Hepatocyte (in vitro differentiated cells): ENCODE results near the gene EPS8L3. TPM values are rescaled to one million over a fixed set of nuclear protein-coding genes. Genes with fewer than 3 reads are reported as not detected.

Source experiments
- DNase-seq: peaks from one replicate; pipeline ENCODE4 v3.0.0-alpha.2; 2016; ENCODE audit warnings: low spot score
- H2AFZ ChIP-seq: fragments of 200-600 bp; sonication (generic); 2 replicates; pipeline ENCODE4 v1.6.0; 2016; ENCODE audit warnings: antibody characterized with exemption, mild to moderate bottlenecking
- H3K27ac ChIP-seq: fragments of 200-600 bp; sonication (generic); 2 replicates; pipeline ENCODE4 v1.5.1; 2016; ENCODE audit warnings: mild to moderate bottlenecking
- H3K27me3 ChIP-seq: fragments of 200-600 bp; sonication (generic); 2 replicates; pipeline ENCODE4 v1.6.1; 2016
- H3K36me3 ChIP-seq: fragments of 200-600 bp; sonication (generic); replicated peaks from 2 replicates; pipeline ENCODE4 v1.5.1; 2016; ENCODE audit warnings: low read depth; ENCODE audit not compliant: insufficient read depth
- H3K4me1 ChIP-seq: fragments of 200-600 bp; sonication (generic); 2 replicates; pipeline ENCODE4 v1.5.1; 2016; ENCODE audit warnings: mild to moderate bottlenecking, moderate library complexity; ENCODE audit not compliant: insufficient read depth
- H3K4me2 ChIP-seq: fragments of 200-600 bp; sonication (generic); 2 replicates; pipeline ENCODE4 v1.6.0; 2016
- H3K4me3 ChIP-seq: fragments of 200-600 bp; sonication (generic); 2 replicates; pipeline ENCODE4 v1.5.1; 2016; ENCODE audit warnings: mild to moderate bottlenecking
- H3K79me2 ChIP-seq: fragments of 200-600 bp; sonication (generic); 2 replicates; pipeline ENCODE4 v1.6.0; 2017; ENCODE audit warnings: mild to moderate bottlenecking
- H3K9me2 ChIP-seq: fragments of 200-600 bp; sonication (generic); replicated peaks from 2 replicates; pipeline ENCODE4 v1.6.0; 2017; ENCODE audit warnings: mild to moderate bottlenecking; ENCODE audit not compliant: insufficient read depth
- H3K9me3 ChIP-seq: fragments of 200-600 bp; sonication (generic); 2 replicates; pipeline ENCODE4 v1.5.1; 2016; ENCODE audit warnings: low read depth, mild to moderate bottlenecking
- H4K20me1 ChIP-seq: fragments of 200-600 bp; sonication (generic); 2 replicates; pipeline ENCODE4 v1.6.0; 2016; ENCODE audit warnings: mild to moderate bottlenecking; ENCODE audit not compliant: insufficient read depth, poor library complexity, severe bottlenecking
- CTCF ChIP-seq: fragments of 200-600 bp; sonication (generic); IDR thresholded peaks from 2 replicates; pipeline ENCODE4 v1.5.1; 2016; ENCODE audit warnings: antibody characterized with exemption, mild to moderate bottlenecking; ENCODE audit not compliant: poor library complexity
- EZH2 ChIP-seq: fragments of 200-600 bp; sonication (generic); IDR thresholded peaks from 2 replicates; pipeline ENCODE4 v1.6.1; 2016; ENCODE audit warnings: antibody characterized with exemption, mild to moderate bottlenecking, borderline replicate concordance
- EZH2phosphoT487 ChIP-seq: fragments of 200-600 bp; sonication (generic); IDR thresholded peaks from one replicate; pipeline ENCODE4 v1.6.1; 2018; ENCODE audit warnings: antibody characterized with exemption, mild to moderate bottlenecking, low read depth, moderate library complexity; ENCODE audit not compliant: unreplicated experiment, severe bottlenecking
- WGBS: methylation state at CpG from one replicate; pipeline ENCODE4 v1.1.6; 2016; ENCODE audit warnings: low lambda C conversion rate; ENCODE audit errors: missing lambda C conversion rate; 5-methylcytosine and 5-hydroxymethylcytosine counted together
- polyA plus RNA-seq: library from polyadenylated mRNA; unstranded; fragments of >200 nt; fragmentation: Nextera tagmentation; extraction: Ambion mirVana; gene quantifications from 2 replicates; pipeline ENCODE4 v1.2.1, GENCODE V29; 2016
- total RNA-seq: library from RNA; depleted of rRNA; stranded (reverse); fragments of >200 nt; gene quantifications from 2 replicates; pipeline ENCODE4 v1.2.3, GENCODE V29; 2014

Gene EPS8L3
- total and polyA plus RNA-seq, 2 experiments from 2014 or later = 48.1 to 97.3 TPM

- H3K9me3 ChIP-seq = no peaks in the 10 kb centered on the region
- H3K27ac ChIP-seq = peak overlapping the region; percentile 99
- H3K9me2 ChIP-seq = no peaks in the 10 kb centered on the region
- H3K4me1 ChIP-seq = peaks cover 47% of the 10 kb centered on the region
- peak overlapping the region; percentile 85 for H3K4me2 ChIP-seq
- H3K4me3 ChIP-seq = no peak overlapping the region
- no peaks in the 10 kb centered on the region for H4K20me1 ChIP-seq
- H3K36me3 ChIP-seq = no peaks in the 10 kb centered on the region
- H2AFZ ChIP-seq = no peak overlapping the region
- WGBS = 94% methylated on average over 7 of the region's 7 CpGs
- no peaks in the 10 kb centered on the region for H3K27me3 ChIP-seq
- DNase-seq = no peak
- no peak for TF ChIP-seq EZH2phosphoT487
- no peak for TF ChIP-seq CTCF
- no peak for TF ChIP-seq EZH2
- H3K79me2 ChIP-seq = peaks cover 16% of the 10 kb centered on the region
Observed at GRCh38 chr1:109762039-109762585, 1.6 kb downstream of the EPS8L3 start.

- TF ChIP-seq EZH2 (no peak), CTCF (no peak), EZH2phosphoT487 (no peak)
- H3K4me3 ChIP-seq = no peak overlapping the region
- H3K4me2 ChIP-seq = peak overlapping the region; percentile 85
- H3K4me1 ChIP-seq = peaks cover 43% of the 10 kb centered on the region
- no peaks in the 10 kb centered on the region for H4K20me1 ChIP-seq
- H3K27me3 ChIP-seq = no peaks in the 10 kb centered on the region
- peak overlapping the region; percentile 99 for H3K27ac ChIP-seq
- no peaks in the 10 kb centered on the region for H3K9me2 ChIP-seq
- no peak overlapping the region for H2AFZ ChIP-seq
- H3K36me3 ChIP-seq = no peaks in the 10 kb centered on the region
- H3K9me3 ChIP-seq = no peaks in the 10 kb centered on the region
- 82% methylated on average over 12 of the region's 14 CpGs for WGBS
- peaks cover 16% of the 10 kb centered on the region for H3K79me2 ChIP-seq
- DNase-seq = no peak
Observed at GRCh38 chr1:109761227-109762038, 2.3 kb downstream of the EPS8L3 start.

- WGBS = 83% methylated on average over 7 of the region's 7 CpGs
- no peak for DNase-seq
- H3K4me2 ChIP-seq = peak overlapping the region; percentile 85
- H3K4me3 ChIP-seq = no peak overlapping the region
- H3K79me2 ChIP-seq = peaks cover 16% of the 10 kb centered on the region
- no peaks in the 10 kb centered on the region for H3K27me3 ChIP-seq
- H2AFZ ChIP-seq = no peak overlapping the region
- H3K9me2 ChIP-seq = no peaks in the 10 kb centered on the region
- H3K4me1 ChIP-seq = peaks cover 35% of the 10 kb centered on the region
- no peaks in the 10 kb centered on the region for H3K9me3 ChIP-seq
- H4K20me1 ChIP-seq = no peaks in the 10 kb centered on the region
- TF ChIP-seq CTCF = no peak
- TF ChIP-seq EZH2phosphoT487 = no peak
- no peak for TF ChIP-seq EZH2
- H3K36me3 ChIP-seq = no peaks in the 10 kb centered on the region
- peak overlapping the region; percentile 99 for H3K27ac ChIP-seq
Observed at GRCh38 chr1:109760581-109761226, 3.0 kb downstream of the EPS8L3 start.
